GM19468 (cell line): Measurements from ENCODE around the gene OR52I1.

Experiments used
- ATAC-seq: cut with Tn5 transposase; IDR thresholded peaks from one replicate; pipeline ENCODE4 v1.9.1; 2021; ENCODE audit warnings: mild to moderate bottlenecking, moderate library complexity, moderate number of reproducible peaks; ENCODE audit not compliant: unreplicated experiment; ENCODE audit errors: extremely low read depth

OR52I1 gene, protein sequence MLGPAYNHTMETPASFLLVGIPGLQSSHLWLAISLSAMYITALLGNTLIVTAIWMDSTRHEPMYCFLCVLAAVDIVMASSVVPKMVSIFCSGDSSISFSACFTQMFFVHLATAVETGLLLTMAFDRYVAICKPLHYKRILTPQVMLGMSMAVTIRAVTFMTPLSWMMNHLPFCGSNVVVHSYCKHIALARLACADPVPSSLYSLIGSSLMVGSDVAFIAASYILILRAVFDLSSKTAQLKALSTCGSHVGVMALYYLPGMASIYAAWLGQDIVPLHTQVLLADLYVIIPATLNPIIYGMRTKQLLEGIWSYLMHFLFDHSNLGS

DNA sequence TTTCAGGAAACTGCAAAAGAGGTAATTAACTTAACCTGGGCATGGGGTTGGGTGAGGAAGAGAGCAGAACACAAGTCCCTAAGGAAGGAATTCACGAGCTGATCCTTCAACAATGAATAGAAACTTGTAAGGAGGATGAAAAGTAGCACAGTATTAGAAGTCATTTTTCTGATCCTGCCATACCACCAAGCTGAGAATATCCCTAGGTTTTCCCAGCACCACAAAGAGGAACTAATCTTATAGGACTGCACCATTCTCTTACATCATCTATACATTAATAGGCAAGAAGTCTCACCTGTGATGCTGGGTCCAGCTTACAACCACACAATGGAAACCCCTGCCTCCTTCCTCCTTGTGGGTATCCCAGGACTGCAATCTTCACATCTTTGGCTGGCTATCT, at the start of gene OR52I1:
OR52I1 (plus strand) TSS at position 301 of the 400 bp plus-strand sequence; CDS start at position 301, 0 bp downstream.
- ATAC-seq = no peak

DNA sequence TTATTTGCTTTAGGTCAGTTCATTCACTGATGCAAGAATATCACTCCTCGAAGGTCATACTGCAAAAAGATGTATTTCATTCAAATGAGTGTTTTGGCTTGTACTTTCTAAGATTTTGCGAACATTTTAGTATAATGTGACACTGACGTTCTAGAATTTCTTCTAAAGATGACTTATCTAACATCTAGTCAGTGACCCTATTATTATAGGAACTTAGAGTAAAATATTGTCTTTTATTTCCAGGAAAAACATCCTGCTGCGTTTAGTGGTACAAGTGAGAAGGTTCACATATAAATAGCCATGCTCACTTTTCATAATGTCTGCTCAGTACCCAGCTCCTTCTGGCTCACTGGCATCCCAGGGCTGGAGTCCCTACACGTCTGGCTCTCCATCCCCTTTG, 48.9 kb upstream of the OR52I1 start, which contains the start of gene OR52M1:
OR52M1 (plus strand) TSS at position 301 of the 400 bp plus-strand sequence; CDS start at position 301, 0 bp downstream.
- no peak for ATAC-seq

DNA sequence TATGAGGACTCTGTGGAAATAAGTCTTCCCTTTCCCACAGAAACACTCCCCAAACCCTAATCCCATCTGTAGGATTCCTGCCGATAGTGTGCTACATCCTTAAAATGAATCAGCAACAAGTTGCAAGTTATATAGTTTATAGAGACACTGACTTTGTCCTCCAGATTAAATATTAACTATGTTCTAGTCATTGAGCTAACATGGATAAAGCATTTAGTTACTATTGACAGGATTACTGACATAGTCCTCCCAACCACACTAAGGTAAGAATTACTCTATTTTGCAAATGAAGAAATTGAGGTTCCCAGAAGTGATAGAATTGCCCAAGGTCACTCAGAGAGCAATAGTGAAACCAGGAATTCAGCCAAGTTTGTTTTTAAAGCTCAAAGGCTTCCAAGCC, 47.0 kb upstream of the OR52I1 start:
- ATAC-seq = no peak

DNA sequence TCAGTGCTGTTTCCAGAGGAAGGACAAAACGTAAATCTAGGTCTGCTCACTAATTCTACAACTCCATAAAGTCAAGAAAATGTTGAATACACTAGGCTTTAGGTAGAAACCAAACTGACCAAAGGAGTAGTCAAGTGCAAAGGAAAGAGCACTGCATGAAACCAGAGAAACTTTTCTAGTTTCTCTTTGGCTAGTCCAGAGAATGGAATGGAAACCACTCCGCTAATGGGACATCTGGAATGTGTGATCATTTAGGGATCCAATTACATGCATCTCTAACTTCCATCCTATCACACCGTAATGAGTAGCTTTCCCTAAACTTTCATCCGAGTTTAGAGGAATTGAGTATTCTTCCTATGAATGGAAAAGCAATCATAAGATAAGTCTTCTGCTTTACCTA, 46.4 kb upstream of the OR52I1 start:
- no peak for ATAC-seq

DNA sequence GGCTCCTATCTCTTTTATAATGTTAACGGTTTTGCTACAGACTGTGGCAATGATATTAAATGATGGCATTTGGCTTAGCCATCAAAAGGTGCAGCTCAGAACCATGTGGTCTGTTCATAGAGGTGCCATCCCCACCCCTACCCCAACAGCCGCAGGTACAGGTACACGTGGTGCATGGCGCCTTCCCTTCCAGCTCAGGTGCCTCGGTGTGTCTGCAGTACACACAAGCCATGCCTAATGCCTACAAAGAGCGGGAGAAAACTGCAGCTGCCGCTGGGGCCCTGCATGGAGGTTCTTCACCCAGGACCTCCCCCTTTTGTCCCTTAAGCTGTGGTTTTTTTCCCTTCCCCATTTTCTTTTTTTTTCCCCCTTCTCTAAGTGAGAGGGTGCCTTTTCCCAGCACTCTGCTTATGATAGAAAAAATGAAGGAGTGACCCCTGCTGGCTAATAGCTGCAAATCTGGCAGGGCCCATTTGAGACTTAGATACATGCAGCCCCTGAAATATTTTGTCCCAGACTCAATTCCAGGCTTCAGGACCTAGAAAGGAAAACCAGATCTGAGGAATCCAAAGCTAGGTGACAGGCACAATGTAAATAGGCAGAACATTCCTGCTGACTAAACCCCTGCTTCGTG, 42.4 kb upstream of the OR52I1 start:
- ATAC-seq = no peak

DNA sequence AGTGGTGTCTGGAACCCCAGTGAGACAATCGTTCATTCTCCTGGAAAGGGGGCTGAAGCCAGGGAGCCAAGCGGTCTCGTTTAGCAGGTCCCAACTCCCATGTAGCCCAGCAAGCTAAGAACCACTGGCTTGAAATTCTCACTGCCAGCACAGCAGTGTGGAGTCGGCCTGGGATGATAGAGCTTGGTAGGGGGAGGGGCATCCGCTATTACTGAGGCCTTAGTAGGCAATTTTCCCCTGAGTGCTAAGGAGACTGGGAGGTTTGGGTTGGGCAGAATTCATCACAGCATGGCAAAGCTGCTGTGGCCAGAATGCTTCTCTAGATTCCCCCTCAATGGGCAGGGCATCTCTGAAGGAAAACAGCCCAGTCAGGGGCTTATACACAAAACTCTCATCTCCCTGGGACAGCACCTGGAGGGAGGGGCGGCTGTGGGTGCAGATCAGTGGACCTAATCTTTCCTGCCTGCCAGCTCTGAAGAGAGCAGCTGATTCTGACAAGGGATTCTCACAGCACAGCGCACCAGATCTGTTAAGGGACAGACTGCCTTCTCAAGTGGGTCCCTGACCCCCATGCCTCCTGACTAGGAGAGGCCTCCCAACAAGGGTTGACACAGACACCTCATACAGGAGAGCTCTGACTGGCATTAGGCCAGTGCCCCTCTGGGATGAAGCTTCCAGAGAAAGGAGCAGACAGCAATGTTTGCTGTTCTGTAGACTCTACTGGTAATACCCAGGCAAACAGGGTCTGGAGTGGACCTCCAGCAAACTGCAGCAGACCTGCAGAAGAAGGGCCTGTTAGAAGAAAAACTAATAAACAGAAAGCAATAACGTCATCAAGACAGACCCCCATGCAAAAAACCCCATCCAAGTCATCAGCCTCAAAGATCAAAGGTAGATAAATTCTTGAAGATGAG, 34.1 kb upstream of the OR52I1 start:
- no peak for ATAC-seq

DNA sequence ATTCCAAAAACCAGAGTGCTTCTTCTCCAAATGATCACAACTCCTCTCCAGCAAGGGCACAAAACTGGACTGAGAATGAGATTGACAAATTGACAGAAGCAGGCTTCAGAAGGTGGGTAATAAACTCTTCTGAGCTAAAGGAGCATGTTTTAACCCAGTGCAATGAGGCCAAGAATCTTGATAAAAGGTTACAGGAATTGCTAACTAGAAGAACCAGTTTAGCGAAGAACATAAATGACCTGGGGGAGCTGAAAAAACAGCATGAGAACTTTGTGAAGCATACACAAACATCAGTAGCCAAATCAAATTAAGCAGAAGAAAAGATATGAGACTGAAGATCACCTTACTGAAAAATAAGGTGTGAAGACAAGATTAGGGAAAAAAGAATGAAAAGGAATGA, 33.4 kb upstream of the OR52I1 start:
- ATAC-seq = no peak

DNA sequence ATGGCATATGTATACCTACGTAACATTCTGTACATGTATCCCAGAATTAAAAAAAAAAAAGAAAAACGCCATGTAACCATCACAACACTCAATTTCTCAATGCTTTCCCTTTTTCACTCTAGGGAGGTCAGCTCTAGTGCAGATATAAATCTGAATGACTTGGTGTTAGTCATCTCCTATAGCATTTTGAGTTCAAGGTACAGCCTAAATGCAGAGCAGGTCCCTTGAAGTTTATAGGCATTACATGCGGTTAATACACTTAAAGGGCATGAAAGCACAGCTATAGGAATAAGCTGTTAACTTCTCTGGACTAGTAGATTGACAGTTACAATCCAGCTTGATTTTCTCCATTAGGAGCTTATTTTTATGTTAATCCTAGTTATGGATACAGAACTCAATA, 28.5 kb upstream of the OR52I1 start:
- ATAC-seq = no peak

DNA sequence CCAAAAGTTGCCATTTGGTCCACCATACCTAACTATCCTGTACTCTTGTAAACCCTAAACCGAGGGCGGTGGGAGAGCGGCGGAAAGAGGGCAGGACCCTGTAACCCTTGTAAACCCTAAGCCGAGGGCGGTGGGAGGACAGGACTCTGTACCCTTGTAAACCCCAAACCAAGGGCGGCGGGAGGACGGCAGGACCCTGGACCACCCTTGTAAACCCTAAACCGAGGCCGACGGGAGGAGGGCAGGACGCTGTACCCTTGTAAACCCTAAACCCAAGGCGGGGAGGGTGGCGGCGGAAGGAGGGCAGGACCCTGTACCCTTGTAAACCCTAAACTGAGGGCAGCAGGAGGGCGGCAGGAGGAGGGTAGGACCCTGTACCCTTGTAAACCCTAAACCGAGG, 24.8 kb upstream of the OR52I1 start:
- no peak for ATAC-seq

DNA sequence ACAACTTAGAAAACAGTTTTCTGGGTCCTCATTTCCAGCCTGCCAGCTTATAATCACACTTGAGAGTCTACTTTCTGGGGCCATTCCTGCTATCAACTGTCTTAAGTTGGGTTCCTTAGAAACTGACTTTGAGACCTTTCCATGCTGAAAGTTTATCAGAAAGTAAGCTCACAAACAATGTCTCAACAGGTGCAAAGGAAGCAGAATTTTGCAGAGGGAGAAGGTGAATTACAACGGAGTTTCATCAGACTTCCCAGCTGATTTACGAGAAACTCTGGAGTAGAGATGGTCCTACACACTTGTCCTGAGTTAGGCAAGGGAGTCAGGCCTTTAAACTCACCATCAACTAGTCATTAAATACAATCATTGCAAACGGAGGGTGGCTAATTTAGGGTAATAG, 17.0 kb upstream of the OR52I1 start:
- ATAC-seq = no peak

DNA sequence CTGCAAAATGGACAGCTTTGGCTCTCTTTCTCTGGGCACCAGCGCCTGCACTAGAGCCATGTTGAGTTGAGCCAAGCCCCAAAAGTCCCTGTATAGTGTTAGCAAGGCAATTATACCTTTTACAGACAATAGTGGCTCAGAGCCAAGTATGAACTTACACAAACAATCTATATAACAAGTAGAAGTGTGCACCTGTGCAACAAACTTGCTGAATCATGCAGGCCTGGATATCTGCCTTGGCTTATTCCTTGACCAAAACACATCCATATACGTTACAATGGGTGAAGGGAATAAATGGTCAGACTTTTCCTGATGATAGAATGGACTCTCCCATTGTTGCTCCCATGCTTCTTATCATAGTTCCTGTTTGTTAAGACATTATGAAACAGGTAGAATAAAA, 16.1 kb upstream of the OR52I1 start:
- no peak for ATAC-seq

DNA sequence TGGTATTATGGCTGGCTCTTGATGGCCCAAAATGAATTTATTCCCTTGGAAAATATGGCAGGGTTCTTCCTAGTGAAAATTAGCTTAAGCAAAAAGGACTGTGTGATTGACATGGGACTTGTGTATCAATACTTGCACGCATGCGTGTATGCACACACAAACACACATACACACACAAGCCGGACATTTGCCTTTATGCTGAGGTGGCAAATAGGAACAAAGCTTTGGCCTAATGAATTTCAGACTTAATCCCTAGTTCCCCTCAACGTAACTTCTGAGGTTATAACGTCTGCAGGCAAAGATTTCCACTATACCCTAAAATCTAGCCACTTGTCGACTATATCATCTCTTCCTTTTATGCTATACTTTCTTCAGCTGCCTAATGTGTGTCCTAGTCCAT, 15.2 kb upstream of the OR52I1 start:
- no peak for ATAC-seq

DNA sequence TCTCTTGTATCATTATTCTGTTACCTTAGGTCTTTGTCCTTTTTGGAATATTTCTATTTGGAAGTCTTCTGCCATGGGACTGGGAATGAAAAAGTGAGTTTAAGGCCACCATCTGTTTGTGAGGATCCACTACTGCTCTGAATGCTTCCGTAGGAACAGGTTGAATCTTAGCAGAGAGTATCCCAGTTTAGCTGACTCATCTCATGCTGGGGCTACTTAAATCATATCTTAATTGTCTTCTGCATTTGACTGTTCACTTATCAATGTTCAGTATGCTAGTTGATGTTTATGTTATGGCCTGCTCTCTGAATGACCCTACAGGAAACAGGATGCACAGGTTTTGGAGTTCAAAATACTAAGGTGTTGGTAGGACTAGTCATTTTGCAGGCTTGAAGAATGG, 13.7 kb upstream of the OR52I1 start:
- no peak for ATAC-seq

DNA sequence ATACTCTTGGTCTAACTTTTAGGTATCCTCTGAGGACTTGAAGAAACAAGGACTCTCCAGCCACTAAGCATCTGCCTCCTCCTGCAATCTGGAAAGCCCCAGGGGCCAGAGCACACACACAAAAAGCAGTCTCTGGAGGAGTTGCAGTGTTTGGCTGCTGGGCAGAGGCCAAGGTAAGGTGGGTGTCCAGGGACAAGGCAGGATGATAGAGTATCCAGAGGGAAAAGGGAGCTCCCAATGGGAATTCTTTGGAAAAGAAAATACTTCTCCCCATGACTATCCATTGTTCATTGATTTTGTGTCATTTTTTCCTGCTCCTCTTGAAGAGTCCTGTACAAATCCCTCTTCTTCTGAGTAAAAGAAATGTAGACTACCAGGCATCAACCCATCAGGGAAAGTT, 12.4 kb upstream of the OR52I1 start, which contains the start of gene OR52I2:
OR52I2 (plus strand) TSS at position 301 of the 400 bp plus-strand sequence.
- ATAC-seq = no peak

DNA sequence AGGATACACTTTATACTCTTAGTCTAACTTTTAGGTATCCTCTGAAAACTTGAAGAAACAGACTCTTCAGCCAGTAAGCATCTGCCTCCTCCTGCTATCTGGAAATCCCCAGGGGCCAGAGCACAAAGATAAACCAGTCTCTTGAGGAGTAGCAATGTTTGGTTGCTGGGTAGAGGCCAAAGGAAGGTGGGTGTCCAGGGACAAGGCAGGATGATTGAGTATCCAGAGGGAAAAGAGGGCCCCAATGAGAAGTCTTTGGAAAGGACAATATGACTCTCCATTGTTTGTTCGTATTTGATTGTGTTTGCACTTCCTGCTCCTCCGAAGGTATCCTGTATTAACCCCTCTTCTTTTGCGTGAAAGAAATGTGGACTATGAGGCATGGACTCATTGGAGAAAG, 4.8 kb upstream of the OR52I1 start:
- ATAC-seq = no peak

DNA sequence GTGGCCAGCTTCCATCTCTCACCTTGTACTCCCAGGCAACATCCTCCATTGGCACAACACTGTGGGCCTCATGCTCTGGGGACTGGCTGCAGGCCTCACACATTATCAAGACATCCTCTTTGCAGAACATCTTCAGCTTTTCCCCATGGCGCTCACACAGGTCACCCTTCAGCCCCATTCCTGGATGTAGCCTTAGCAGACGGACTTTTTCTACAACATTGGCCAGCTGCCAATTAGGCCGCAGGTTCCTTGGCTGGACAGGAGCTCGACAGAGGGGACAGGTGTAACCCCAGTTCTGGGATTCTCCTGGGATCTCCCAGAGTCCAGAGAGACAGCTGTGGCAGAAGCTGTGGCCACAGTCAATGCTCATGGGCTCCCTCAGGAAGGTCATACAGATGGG, 11.2 kb downstream of the OR52I1 start:
- ATAC-seq = no peak

DNA sequence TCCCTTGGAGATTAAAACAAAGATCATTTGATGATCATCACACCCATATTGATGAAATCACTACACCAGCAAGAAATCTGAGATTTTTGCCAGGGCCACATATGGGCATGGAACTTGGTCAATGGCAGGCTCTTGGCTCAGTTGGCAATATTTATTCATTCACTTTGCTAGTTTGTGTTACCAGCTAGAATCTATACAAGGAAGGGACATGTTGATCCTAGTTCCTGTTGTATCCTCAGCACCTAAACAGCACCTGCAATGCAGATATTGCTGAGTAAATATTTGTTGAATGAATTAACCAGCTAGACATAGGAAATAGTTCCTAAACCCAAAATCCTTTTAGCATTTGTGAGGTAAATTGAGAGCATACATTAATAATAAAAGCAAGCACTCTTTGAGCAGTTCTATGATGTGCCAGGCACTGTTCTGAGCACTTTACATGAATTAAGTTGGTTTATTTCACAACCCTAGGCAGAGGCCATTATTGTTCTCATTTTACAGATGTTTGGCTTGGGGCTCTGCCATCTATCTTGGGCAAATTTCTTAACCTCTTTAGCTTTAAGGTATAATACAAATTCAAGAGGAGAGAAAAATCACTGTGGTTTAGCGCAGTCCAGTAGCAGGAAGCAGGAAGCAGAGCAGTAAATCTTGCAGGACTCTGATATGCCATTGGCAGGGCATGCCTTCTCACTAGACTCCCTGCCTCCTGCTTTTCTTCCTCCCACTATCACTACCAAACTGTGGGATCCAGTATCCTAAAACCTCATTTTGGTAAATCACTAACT, 12.6 kb downstream of the OR52I1 start:
- no peak for ATAC-seq

DNA sequence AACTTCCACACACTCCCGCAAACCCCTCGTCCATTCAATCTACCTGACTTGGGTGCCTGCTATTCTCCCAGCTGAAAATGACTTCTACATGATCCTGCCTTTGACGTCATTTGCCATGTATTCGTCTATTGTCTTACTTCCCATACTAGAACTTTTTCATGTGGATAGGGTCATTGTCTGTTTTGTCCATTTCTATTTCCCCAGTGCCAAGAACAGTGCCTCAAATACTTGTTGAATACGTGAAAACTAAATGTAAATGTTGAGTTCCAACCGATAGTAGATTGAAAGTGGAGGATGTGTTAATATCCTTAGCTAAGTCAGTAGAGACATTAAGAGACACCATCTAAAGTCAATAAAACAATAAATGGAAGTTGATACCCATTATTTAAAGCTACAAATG, 13.3 kb downstream of the OR52I1 start:
- no peak for ATAC-seq

DNA sequence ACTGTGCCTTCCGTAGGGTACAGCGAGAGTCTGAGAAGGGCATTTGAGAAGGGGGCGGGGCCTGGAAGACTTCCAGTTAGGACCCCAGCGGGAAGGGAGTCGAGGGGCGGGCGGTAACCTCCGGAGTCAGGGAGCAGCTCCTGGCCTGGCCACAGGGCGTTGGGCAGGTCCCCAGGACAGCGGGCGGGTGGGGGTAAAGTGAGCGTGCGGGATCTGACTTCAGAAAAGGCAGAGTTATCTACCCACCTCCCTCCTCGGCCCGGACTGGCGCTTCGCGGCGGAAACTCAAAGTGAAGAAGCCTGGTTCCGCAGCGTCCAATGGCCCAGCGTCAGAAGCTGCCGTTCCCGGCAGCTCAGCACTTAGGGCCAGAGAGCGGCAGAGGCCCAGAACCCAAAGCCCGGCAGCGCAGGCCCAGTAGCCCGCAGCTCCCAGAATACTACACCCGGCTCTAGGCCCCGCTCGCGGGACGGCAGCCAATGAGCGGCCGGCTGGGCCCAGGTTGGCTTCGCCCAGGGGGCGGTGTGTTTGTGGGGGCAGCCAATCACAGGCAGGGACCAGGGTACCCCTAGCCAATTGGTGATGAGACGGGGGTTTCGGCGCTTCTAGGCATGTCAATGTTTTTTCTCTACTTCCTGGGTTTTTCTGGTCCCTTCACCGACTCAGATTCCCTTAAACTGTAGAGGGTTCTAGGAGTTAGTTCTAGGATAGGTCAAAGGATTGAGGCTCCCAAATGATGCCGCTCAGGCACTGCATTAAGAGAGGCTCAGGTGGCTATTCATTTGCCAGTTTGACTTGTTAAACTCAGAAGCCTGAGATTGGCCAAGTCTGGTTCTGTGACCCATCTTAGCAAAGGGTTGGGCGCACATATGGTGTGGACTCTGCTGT, 14.2 kb downstream of the OR52I1 start, which contains the start of gene TRIM68:
TRIM68 (minus strand) TSS at position 451 of the 886 bp plus-strand sequence. CDS start 2,727 bp downstream, outside the sequence.
- peak; percentile 100 for ATAC-seq
